ENCODE results near the gene PF4V1. TPM values are rescaled to one million over a fixed set of nuclear protein-coding genes. Genes with fewer than 3 reads are reported as not detected.

The PF4V1 gene
- polyA plus RNA-seq (2013): not detected in 2 replicates

- Histone ChIP-seq H2BK12ac (ENCODE audit: low read length) (no peak within 1 kb of the TSS), H3K27ac (ENCODE audit: low read depth, low read length) (no peak within 1 kb of the TSS), H3K9me3 (ENCODE audit: insufficient read depth, low read depth, low read length) (peaks cover 1% of the 10 kb centered on the region), H3K4me3 (ENCODE audit: low read depth, low read length) (no peak within 1 kb of the TSS), H2BK120ac (ENCODE audit: insufficient read depth, low read length, poor library complexity) (no peak within 1 kb of the TSS), H3K79me2 (ENCODE audit: control insufficient read depth, insufficient read depth, low read length, poor library complexity) (no peaks in the 10 kb centered on the region), H4K12ac (ENCODE audit: low read depth, low read length) (no peak within 1 kb of the TSS), H3K14ac (ENCODE audit: low read length) (no peak within 1 kb of the TSS), H3K36me3 (ENCODE audit: control insufficient read depth in 1 of 2, insufficient read depth in 2 of 2, low read length in 2 of 2) (no peaks in the 10 kb centered on the region), H2BK5ac (ENCODE audit: low read depth, low read length, poor library complexity) (no peak within 1 kb of the TSS), H3K4me1 (ENCODE audit: control insufficient read depth in 1 of 2, insufficient read depth in 2 of 2, low read length in 2 of 2) (no peaks in the 10 kb centered on the region), H3K18ac (ENCODE audit: low read length) (no peak within 1 kb of the TSS), H4K8ac (ENCODE audit: low read depth, low read length) (no peak within 1 kb of the TSS), H3K4ac (ENCODE audit: low read depth, low read length) (no peak within 1 kb of the TSS), H3K79me1 (ENCODE audit: low read length) (no peaks in the 10 kb centered on the region), H3K4me2 (ENCODE audit: low read length) (no peak within 1 kb of the TSS), H3K23ac (ENCODE audit: low read length) (no peak within 1 kb of the TSS), H3K9ac (ENCODE audit: low read length) (no peak within 1 kb of the TSS), H2AK5ac (ENCODE audit: low read length) (no peak within 1 kb of the TSS), H2AFZ (ENCODE audit: insufficient read depth, low read length, poor library complexity) (no peak within 1 kb of the TSS), H4K91ac (ENCODE audit: low read depth, low read length) (no peak within 1 kb of the TSS), H3K27me3 (ENCODE audit: insufficient read depth, low read length) (no peaks in the 10 kb centered on the region)
- no CpG with 5 or more reads among the region's 22 CpGs for WGBS (ENCODE audit: extremely low coverage, insufficient coverage, insufficient read length)
- no peak for DNase-seq
Observed at GRCh38 chr4:73853246-73853704, at the start of gene PF4V1. Gene PF4V1 (plus strand): TSS chr4:73853296. CDS start chr4:73853363, 67 bp downstream.

GRCh38 chr4:73810191-73810590 lies 42.9 kb upstream of the PF4V1 start:
- Histone ChIP-seq H3K23ac (ENCODE audit: low read length) (no peak overlapping the region), H3K36me3 (ENCODE audit: control insufficient read depth in 1 of 2, insufficient read depth in 2 of 2, low read length in 2 of 2) (no peaks in the 10 kb centered on the region), H3K4me3 (ENCODE audit: low read depth, low read length) (no peak overlapping the region), H2BK5ac (ENCODE audit: low read depth, low read length, poor library complexity) (no peak overlapping the region), H3K4me1 (ENCODE audit: control insufficient read depth in 1 of 2, insufficient read depth in 2 of 2, low read length in 2 of 2) (no peaks in the 10 kb centered on the region), H3K4me2 (ENCODE audit: low read length) (no peak overlapping the region), H3K79me1 (ENCODE audit: low read length) (no peaks in the 10 kb centered on the region), H3K4ac (ENCODE audit: low read depth, low read length) (no peak overlapping the region), H4K91ac (ENCODE audit: low read depth, low read length) (no peak overlapping the region), H2AK5ac (ENCODE audit: low read length) (no peak overlapping the region), H3K18ac (ENCODE audit: low read length) (no peak overlapping the region), H3K14ac (ENCODE audit: low read length) (no peak overlapping the region), H3K27me3 (ENCODE audit: insufficient read depth, low read length) (no peaks in the 10 kb centered on the region), H2BK120ac (ENCODE audit: insufficient read depth, low read length, poor library complexity) (no peak overlapping the region), H4K12ac (ENCODE audit: low read depth, low read length) (no peak overlapping the region), H4K8ac (ENCODE audit: low read depth, low read length) (no peak overlapping the region), H3K27ac (ENCODE audit: low read depth, low read length) (no peak overlapping the region), H2BK12ac (ENCODE audit: low read length) (no peak overlapping the region), H3K79me2 (ENCODE audit: control insufficient read depth, insufficient read depth, low read length, poor library complexity) (no peaks in the 10 kb centered on the region), H3K9ac (ENCODE audit: low read length) (no peak overlapping the region), H3K9me3 (ENCODE audit: insufficient read depth, low read depth, low read length) (no peaks in the 10 kb centered on the region), H2AFZ (ENCODE audit: insufficient read depth, low read length, poor library complexity) (no peak overlapping the region)
- no CpG with 5 or more reads among the region's 3 CpGs for WGBS (ENCODE audit: extremely low coverage, insufficient coverage, insufficient read length)
- DNase-seq: no peak

- WGBS (ENCODE audit: extremely low coverage, insufficient coverage, insufficient read length): no CpG with 5 or more reads among the region's 1 CpG
Observed at GRCh38 chr4:73811841-73812240, 41.3 kb upstream of the PF4V1 start.

GRCh38 chr4:73814679-73815078 lies 38.4 kb upstream of the PF4V1 start:
- H3K9me3 ChIP-seq (ENCODE audit: insufficient read depth, low read depth, low read length): no peaks in the 10 kb centered on the region
- H3K27ac ChIP-seq (ENCODE audit: low read depth, low read length): no peak overlapping the region
- H4K91ac ChIP-seq (ENCODE audit: low read depth, low read length): no peak overlapping the region
- H2AK5ac ChIP-seq (ENCODE audit: low read length): no peak overlapping the region
- no peaks in the 10 kb centered on the region for H3K79me1 ChIP-seq (ENCODE audit: low read length)
- H3K9ac ChIP-seq (ENCODE audit: low read length): no peak overlapping the region
- no CpG with 5 or more reads among the region's 1 CpG for WGBS (ENCODE audit: extremely low coverage, insufficient coverage, insufficient read length)
- no peak overlapping the region for H4K12ac ChIP-seq (ENCODE audit: low read depth, low read length)
- no peaks in the 10 kb centered on the region for H3K36me3 ChIP-seq (ENCODE audit: control insufficient read depth in 1 of 2, insufficient read depth in 2 of 2, low read length in 2 of 2)
- no peak overlapping the region for H3K4ac ChIP-seq (ENCODE audit: low read depth, low read length)
- no peak overlapping the region for H3K18ac ChIP-seq (ENCODE audit: low read length)
- no peak overlapping the region for H3K23ac ChIP-seq (ENCODE audit: low read length)
- H3K4me2 ChIP-seq (ENCODE audit: low read length): no peak overlapping the region
- no peak for DNase-seq
- H3K27me3 ChIP-seq (ENCODE audit: insufficient read depth, low read length): no peaks in the 10 kb centered on the region
- H3K4me1 ChIP-seq (ENCODE audit: control insufficient read depth in 1 of 2, insufficient read depth in 2 of 2, low read length in 2 of 2): no peaks in the 10 kb centered on the region
- no peak overlapping the region for H2BK12ac ChIP-seq (ENCODE audit: low read length)
- no peak overlapping the region for H2BK5ac ChIP-seq (ENCODE audit: low read depth, low read length, poor library complexity)
- H3K79me2 ChIP-seq (ENCODE audit: control insufficient read depth, insufficient read depth, low read length, poor library complexity): no peaks in the 10 kb centered on the region
- no peak overlapping the region for H3K14ac ChIP-seq (ENCODE audit: low read length)
- H2BK120ac ChIP-seq (ENCODE audit: insufficient read depth, low read length, poor library complexity): no peak overlapping the region
- H2AFZ ChIP-seq (ENCODE audit: insufficient read depth, low read length, poor library complexity): no peak overlapping the region
- no peak overlapping the region for H3K4me3 ChIP-seq (ENCODE audit: low read depth, low read length)
- H4K8ac ChIP-seq (ENCODE audit: low read depth, low read length): no peak overlapping the region

More at GRCh38 chr4:73811841-73812240, 41.3 kb upstream of the PF4V1 start:
- H4K91ac ChIP-seq (ENCODE audit: low read depth, low read length): no peak overlapping the region
- H3K79me1 ChIP-seq (ENCODE audit: low read length): no peaks in the 10 kb centered on the region
- no peaks in the 10 kb centered on the region for H3K9me3 ChIP-seq (ENCODE audit: insufficient read depth, low read depth, low read length)
- no peak overlapping the region for H3K14ac ChIP-seq (ENCODE audit: low read length)
- no peak overlapping the region for H4K12ac ChIP-seq (ENCODE audit: low read depth, low read length)
- no peak overlapping the region for H3K27ac ChIP-seq (ENCODE audit: low read depth, low read length)
- H3K36me3 ChIP-seq (ENCODE audit: control insufficient read depth in 1 of 2, insufficient read depth in 2 of 2, low read length in 2 of 2): no peaks in the 10 kb centered on the region
- H2BK5ac ChIP-seq (ENCODE audit: low read depth, low read length, poor library complexity): no peak overlapping the region
- H4K8ac ChIP-seq (ENCODE audit: low read depth, low read length): no peak overlapping the region
- H3K18ac ChIP-seq (ENCODE audit: low read length): no peak overlapping the region
- no peaks in the 10 kb centered on the region for H3K79me2 ChIP-seq (ENCODE audit: control insufficient read depth, insufficient read depth, low read length, poor library complexity)
- DNase-seq: no peak
- no peak overlapping the region for H3K4ac ChIP-seq (ENCODE audit: low read depth, low read length)
- H2AFZ ChIP-seq (ENCODE audit: insufficient read depth, low read length, poor library complexity): no peak overlapping the region
- no peak overlapping the region for H3K23ac ChIP-seq (ENCODE audit: low read length)
- no peaks in the 10 kb centered on the region for H3K27me3 ChIP-seq (ENCODE audit: insufficient read depth, low read length)
- H2BK120ac ChIP-seq (ENCODE audit: insufficient read depth, low read length, poor library complexity): no peak overlapping the region
- H3K4me3 ChIP-seq (ENCODE audit: low read depth, low read length): no peak overlapping the region
- H3K4me2 ChIP-seq (ENCODE audit: low read length): no peak overlapping the region
- no peak overlapping the region for H3K9ac ChIP-seq (ENCODE audit: low read length)
- no peak overlapping the region for H2AK5ac ChIP-seq (ENCODE audit: low read length)
- H3K4me1 ChIP-seq (ENCODE audit: control insufficient read depth in 1 of 2, insufficient read depth in 2 of 2, low read length in 2 of 2): no peaks in the 10 kb centered on the region
- no peak overlapping the region for H2BK12ac ChIP-seq (ENCODE audit: low read length)
